GM13976 (cell line): ENCODE measurements around the gene FGD4.

Source experiments
- DNase-seq: peaks from one replicate; pipeline ENCODE4 v3.0.0; 2012; ENCODE audit warnings: low spot score
- in situ Hi-C: fragments of 300-500 bp; cut with MboI; formaldehyde crosslinking; loops from one replicate; pipeline ENCODE4 v1.12.0; 2022; ENCODE audit warnings: low sequenced_read_pairs, mixed read lengths, inconsistent platforms; ENCODE audit not compliant: unreplicated experiment
- TF ChIP-seq, protein P1 (sequence below): IDR thresholded peaks from 2 replicates; pipeline ENCODE4 v1.5.1; 2012; ENCODE audit warnings: borderline replicate concordance, mild to moderate bottlenecking; ENCODE audit not compliant: insufficient read depth; ENCODE audit errors: extremely low read depth, missing control alignments, control extremely low read depth

FGD4 gene

DNA sequence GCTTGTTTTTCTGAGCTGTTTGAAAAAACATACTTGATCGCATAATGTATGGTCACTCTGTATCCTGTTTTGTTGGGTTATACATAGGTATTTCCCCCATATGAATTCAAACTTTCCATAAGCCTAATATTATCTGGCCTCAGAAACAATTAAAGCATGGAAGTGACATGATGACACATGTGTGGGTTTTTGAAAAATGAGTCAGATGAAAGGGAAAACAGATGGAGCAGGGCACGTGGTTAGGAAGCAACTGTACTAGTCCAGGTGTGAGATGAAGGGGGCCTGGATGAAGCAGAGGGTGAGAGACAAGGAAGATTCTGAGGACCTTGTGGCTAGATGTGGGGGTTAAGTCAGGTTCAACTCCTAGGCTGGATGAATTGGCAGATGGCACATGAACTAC is 187.0 kb downstream of the FGD4 start:
- in situ Hi-C loops, result no loop called here
- TF ChIP-seq, protein P1, sequence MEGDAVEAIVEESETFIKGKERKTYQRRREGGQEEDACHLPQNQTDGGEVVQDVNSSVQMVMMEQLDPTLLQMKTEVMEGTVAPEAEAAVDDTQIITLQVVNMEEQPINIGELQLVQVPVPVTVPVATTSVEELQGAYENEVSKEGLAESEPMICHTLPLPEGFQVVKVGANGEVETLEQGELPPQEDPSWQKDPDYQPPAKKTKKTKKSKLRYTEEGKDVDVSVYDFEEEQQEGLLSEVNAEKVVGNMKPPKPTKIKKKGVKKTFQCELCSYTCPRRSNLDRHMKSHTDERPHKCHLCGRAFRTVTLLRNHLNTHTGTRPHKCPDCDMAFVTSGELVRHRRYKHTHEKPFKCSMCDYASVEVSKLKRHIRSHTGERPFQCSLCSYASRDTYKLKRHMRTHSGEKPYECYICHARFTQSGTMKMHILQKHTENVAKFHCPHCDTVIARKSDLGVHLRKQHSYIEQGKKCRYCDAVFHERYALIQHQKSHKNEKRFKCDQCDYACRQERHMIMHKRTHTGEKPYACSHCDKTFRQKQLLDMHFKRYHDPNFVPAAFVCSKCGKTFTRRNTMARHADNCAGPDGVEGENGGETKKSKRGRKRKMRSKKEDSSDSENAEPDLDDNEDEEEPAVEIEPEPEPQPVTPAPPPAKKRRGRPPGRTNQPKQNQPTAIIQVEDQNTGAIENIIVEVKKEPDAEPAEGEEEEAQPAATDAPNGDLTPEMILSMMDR, result no peak
- DNase-seq, result no peak

DNA sequence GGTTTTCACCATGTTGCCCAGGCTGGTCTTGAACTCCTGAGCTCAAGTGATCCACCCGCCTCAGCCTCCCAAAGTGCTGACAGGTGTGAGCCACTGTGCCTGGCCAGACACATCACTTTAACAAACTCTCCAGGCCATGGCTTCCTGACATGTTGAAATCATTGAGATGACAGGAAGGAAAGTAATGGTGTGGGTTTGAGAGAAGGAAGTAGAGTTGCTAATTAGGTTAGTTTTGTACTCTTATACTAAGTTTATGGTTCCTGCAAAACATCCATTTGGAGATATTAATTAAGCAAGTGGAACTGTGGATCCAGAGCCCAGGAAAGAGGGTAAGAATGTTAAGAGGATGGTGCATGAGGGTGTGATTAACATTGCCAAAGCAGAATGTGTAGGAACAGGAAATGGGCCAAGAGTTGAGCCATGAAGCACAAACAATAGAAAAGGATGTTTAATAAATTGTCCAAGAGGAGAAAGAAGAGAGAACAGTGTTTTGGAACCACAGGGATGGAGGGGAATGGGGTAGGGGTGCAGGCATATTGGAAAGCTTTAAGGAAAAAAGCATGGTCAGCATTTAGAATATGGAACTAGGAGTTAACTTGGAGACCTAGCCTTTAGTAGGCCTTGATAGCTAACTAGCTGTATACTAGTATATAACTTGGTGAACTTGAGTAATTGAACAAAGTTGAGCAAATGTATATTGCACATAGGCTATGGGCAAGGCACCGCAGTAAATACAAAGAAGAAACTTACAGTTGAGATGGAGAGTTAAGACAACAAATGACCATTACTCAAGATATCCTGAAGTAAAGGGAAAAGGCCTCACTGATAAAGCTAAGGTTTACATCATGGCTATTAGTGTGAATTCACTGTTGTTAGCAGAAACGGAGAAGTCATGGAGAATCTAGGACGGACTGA is 188.5 kb downstream of the FGD4 start:
- TF ChIP-seq, protein P1, result no peak
- in situ Hi-C loops, result no loop called here
- no peak for DNase-seq

DNA sequence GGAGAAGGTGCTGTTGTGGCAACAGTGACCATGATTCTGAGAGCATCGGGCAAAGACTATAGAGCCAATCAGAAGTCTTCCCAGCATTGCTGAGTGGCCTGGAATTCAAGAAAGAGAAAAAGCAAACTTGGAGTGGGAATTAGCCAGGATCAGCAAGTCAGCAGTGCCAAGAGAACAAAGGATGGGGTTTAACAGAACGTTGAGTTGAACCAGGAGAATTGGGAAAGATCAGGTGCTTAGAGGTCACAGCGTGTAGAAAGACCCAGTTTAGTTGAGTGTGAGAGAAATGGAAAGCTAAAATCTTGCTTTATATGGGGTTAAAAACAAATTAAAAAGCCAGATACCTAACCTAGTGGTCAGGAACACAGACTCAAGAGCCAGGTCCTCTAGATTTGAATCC is 189.2 kb downstream of the FGD4 start:
- in situ Hi-C loops, result no loop called here

DNA sequence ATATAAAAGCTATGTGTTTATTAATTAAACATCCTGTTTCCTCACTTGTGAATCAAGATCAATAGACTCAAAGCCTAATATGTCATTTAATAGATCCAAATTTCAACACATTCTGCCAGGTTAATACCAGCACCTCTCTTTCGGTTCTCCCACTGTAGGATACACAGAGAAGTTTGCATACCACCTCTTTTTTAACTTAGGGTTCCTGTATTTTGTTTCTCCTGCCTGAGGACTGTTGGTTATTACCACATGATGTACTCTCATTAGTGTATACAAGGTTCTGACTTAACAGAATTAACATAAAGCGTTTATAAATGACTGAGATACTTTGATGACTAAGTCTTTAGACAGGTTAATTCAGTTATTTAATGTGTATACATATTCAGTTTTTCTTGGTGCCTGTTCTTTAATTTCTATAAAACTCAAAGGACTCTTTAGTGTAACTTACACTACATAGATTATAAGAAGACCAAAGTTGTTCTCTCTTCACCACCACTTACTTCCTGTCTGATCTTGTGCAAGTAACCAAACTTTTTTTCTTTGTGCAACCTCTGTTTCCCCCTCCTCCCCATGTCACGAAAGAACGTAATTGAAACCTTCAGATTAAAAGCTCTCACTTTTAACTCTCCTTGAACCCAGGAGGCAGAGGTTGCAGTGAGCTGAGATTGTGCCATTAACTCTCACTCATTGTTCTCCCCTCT is 190.0 kb downstream of the FGD4 start:
- TF ChIP-seq, protein P1, result no peak
- DNase-seq, result no peak
- in situ Hi-C loops, result no loop called here

More for the DNA sequence above, 189.2 kb downstream of the FGD4 start:
- DNase-seq, result no peak
- TF ChIP-seq, protein P1, result no peak

DNA sequence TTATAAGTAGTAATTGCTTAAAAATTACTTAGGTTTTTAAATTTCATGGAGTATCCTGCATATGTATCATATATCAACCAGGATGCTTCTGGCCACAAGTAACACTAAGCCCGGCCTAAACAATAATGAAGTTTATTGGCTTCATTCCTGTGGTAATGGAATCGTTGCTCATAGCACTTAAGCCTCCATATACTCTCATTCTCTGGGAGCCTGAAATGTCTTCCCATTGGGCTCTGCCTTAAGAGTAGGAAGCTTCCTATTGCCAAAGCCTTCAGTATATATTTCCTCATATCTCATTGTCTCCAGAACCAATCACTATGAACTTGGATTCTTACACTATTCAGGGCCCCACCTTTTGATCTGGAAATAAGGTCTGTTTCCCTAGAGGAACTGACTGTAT is 195.9 kb downstream of the FGD4 start:
- in situ Hi-C loops, result no loop called here
- DNase-seq, result no peak
- TF ChIP-seq, protein P1, result no peak

DNA sequence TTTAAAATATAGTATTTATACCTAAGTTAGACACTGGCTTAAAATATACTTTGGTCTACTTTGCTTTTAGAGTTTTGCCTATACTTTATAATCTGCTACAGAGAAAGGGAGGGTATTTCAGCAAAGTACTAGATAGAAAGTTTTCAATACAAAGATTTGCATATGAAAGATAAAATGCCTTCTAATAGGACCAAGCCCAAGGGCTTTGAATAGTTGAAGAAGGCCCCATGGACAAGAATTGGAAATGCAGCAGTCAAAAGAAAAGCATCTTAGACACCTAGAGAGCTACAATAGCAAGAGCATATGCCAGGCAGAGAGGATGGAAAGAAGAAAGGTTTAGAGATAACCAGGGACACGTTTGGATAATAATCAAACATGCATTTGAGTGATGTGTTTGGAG is 196.7 kb downstream of the FGD4 start:
- TF ChIP-seq, protein P1, result no peak
- in situ Hi-C loops, result no loop called here
- no peak for DNase-seq
